ENCODE measurements around the gene GP9.

GP9 gene

DNA sequence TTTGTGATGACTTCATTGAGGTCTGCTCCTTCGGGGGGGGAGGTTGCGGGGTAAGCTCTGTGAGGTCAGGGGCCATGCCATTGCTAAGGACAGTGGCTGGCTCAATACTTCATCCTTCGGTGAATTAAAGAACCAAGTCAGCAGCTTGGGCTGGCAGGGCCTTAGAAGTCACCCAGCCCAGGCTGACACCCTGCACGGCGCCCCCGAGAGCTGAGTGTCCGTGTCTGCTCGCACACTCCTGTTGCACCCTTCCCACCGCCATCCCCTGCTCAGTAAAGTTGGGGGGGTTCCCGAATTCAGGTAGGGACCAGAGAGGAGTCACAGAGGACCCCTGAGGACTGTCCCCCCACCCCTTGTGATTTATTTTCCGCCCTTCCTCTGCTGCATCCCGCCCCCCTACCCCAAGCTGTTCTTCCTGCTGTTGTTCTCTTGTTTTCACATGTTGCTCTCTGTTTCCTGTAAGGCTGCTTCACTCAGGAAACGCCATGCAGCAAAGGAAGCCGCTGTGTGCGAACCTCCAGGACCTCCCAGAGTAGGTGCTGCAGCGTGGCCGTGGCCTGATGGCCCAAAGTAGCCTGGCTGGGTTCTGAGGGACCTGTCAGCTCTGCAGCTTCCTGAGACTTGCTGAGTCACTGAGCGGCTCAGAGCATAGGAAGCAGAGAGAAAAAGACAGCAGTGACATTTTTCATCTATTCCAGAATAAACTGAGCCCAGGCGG lies 45.0 kb upstream of the GP9 start:
- TF ChIP-seq, protein P1, sequence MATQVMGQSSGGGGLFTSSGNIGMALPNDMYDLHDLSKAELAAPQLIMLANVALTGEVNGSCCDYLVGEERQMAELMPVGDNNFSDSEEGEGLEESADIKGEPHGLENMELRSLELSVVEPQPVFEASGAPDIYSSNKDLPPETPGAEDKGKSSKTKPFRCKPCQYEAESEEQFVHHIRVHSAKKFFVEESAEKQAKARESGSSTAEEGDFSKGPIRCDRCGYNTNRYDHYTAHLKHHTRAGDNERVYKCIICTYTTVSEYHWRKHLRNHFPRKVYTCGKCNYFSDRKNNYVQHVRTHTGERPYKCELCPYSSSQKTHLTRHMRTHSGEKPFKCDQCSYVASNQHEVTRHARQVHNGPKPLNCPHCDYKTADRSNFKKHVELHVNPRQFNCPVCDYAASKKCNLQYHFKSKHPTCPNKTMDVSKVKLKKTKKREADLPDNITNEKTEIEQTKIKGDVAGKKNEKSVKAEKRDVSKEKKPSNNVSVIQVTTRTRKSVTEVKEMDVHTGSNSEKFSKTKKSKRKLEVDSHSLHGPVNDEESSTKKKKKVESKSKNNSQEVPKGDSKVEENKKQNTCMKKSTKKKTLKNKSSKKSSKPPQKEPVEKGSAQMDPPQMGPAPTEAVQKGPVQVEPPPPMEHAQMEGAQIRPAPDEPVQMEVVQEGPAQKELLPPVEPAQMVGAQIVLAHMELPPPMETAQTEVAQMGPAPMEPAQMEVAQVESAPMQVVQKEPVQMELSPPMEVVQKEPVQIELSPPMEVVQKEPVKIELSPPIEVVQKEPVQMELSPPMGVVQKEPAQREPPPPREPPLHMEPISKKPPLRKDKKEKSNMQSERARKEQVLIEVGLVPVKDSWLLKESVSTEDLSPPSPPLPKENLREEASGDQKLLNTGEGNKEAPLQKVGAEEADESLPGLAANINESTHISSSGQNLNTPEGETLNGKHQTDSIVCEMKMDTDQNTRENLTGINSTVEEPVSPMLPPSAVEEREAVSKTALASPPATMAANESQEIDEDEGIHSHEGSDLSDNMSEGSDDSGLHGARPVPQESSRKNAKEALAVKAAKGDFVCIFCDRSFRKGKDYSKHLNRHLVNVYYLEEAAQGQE (IDR thresholded peaks at IDR 0.05; ENCODE audit: insufficient read depth in 1 of 2, low read depth in 2 of 2, low read length in 2 of 2), result no peak
- TF ChIP-seq SIN3A (IDR thresholded peaks at IDR 0.05; ENCODE audit: borderline replicate concordance, insufficient read depth, low read length) (no peak), POLR2AphosphoS5 (IDR thresholded peaks at IDR 0.05; ENCODE audit: low read depth, low read length) (no peak), TAF1 (IDR thresholded peaks at IDR 0.05; ENCODE audit: borderline replicate concordance, insufficient read depth, low read length) (no peak), FOXP2 (optimal IDR thresholded peaks at IDR 0.05; ENCODE audit: borderline replicate concordance, extremely low read depth, extremely low read length, insufficient read depth) (no peak)

DNA sequence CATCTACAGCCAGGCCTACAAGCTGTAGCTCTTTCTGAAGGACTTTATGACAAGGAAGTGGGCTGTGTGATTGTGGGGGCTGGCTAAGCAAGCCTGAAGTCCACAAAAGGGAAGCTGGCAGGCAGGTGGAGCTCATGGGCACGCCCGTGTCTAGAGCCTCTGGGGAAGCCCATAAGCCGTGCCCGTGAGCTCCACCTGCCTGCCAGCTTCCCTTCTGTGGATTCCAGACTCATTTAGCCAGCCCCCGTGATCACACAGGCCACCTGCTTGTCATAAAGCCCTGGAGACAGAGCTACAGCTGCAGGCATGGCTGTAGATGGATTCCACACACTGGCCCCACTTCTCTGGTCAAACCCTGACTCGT lies 44.2 kb upstream of the GP9 start:
- TF ChIP-seq TAF1 (IDR thresholded peaks at IDR 0.05; ENCODE audit: borderline replicate concordance, insufficient read depth, low read length), result no peak
- TF ChIP-seq, protein P1 (IDR thresholded peaks at IDR 0.05; ENCODE audit: insufficient read depth in 1 of 2, low read depth in 2 of 2, low read length in 2 of 2), result no peak
- TF ChIP-seq SIN3A (IDR thresholded peaks at IDR 0.05; ENCODE audit: borderline replicate concordance, insufficient read depth, low read length), result no peak
- TF ChIP-seq FOXP2 (optimal IDR thresholded peaks at IDR 0.05; ENCODE audit: borderline replicate concordance, extremely low read depth, extremely low read length, insufficient read depth), result no peak
- no peak for TF ChIP-seq POLR2AphosphoS5 (IDR thresholded peaks at IDR 0.05; ENCODE audit: low read depth, low read length)

DNA sequence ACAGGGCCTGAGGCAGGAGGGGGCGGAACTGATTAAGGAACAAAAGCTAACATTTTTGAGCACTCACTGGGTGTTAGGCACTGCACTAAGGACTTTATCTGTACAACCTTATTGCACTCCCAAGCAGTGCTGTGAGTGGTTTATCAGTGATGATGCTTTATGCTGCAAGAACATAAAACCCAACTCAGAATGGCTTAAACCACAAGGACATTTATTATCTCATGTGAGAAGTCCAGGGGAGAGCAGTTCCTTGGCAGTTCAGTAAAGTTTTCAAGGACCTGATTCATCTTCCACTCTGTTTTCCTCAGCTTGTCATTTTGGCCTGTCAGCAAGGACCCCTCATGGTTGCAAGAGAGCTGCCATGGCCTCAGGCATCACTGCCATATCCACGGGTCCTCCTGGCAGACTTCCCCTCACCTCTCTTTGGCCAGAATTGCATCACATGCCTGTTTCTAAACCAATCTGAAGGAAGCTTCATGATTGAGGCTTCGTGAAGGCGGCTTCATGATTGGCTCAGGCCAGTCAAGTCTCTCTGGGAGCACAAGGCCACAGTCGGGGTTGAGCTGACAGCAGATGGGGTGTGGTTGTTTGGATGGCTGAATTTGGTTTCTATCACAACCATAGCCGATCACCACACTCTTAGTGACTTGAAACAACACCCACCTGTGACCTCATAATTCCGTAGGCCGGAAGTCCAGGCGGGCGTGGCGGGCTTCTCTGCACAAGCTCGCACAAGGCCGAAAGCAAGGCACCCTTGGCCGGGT lies 43.7 kb upstream of the GP9 start:
- TF ChIP-seq FOXP2 (optimal IDR thresholded peaks at IDR 0.05; ENCODE audit: borderline replicate concordance, extremely low read depth, extremely low read length, insufficient read depth) (no peak), TAF1 (IDR thresholded peaks at IDR 0.05; ENCODE audit: borderline replicate concordance, insufficient read depth, low read length) (no peak), POLR2AphosphoS5 (IDR thresholded peaks at IDR 0.05; ENCODE audit: low read depth, low read length) (no peak), SIN3A (IDR thresholded peaks at IDR 0.05; ENCODE audit: borderline replicate concordance, insufficient read depth, low read length) (no peak)
- TF ChIP-seq, protein P1 (IDR thresholded peaks at IDR 0.05; ENCODE audit: insufficient read depth in 1 of 2, low read depth in 2 of 2, low read length in 2 of 2), result no peak

DNA sequence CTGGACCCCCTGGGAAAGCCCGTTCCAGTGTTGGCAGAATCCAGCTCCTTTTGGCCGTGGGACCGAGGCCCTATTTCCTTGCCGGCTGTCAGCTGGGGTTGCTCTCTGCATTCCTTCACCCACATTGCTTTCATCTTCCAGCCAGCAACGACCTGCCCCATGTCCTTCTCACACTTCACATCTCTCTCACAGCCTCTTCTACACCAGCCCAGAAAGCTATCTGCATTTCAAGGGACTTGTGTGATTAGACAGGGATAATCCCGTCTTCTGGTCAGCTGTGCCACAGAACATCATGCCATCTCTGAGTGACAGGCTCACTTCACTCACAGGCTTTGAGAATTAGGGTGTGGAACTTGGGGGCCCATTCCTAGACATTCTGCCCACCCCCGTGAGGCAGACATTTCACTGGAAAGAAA lies 43.1 kb upstream of the GP9 start:
- TF ChIP-seq FOXP2 (optimal IDR thresholded peaks at IDR 0.05; ENCODE audit: borderline replicate concordance, extremely low read depth, extremely low read length, insufficient read depth), result no peak
- no peak for TF ChIP-seq SIN3A (IDR thresholded peaks at IDR 0.05; ENCODE audit: borderline replicate concordance, insufficient read depth, low read length)
- TF ChIP-seq, protein P1 (IDR thresholded peaks at IDR 0.05; ENCODE audit: insufficient read depth in 1 of 2, low read depth in 2 of 2, low read length in 2 of 2), result no peak
- no peak for TF ChIP-seq TAF1 (IDR thresholded peaks at IDR 0.05; ENCODE audit: borderline replicate concordance, insufficient read depth, low read length)
- no peak for TF ChIP-seq POLR2AphosphoS5 (IDR thresholded peaks at IDR 0.05; ENCODE audit: low read depth, low read length)

All from PFSK-1 (cell line).